GM18508 (cell line): ENCODE measurements around the gene STK16.
"Not testable (repeated sequence)": the region's sequence is repeated elsewhere in the genome, so short reads cannot be mapped to it uniquely, and the experiment has no call there.

Experiments used
- ATAC-seq: cut with Tn5 transposase; IDR thresholded peaks from one replicate; pipeline ENCODE4 v1.9.1; 2021; ENCODE audit warnings: moderate number of reproducible peaks; ENCODE audit not compliant: insufficient read depth, unreplicated experiment

The STK16 gene, protein sequence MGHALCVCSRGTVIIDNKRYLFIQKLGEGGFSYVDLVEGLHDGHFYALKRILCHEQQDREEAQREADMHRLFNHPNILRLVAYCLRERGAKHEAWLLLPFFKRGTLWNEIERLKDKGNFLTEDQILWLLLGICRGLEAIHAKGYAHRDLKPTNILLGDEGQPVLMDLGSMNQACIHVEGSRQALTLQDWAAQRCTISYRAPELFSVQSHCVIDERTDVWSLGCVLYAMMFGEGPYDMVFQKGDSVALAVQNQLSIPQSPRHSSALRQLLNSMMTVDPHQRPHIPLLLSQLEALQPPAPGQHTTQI

GRCh38 chr2:219245148-219245898 lies at the start of gene STK16, which contains the start of gene GLB1L:
Gene STK16 (plus strand): TSS chr2:219245479. CDS start chr2:219246000, 521 bp downstream.
Gene GLB1L (minus strand): TSS chr2:219245444. CDS start chr2:219243573, 1,871 bp downstream.
- ATAC-seq, result peak; percentile 41

- ATAC-seq, result no peak
These were observed 47.9 kb upstream of the STK16 start for GRCh38 chr2:219197388-219197787.

DNA sequence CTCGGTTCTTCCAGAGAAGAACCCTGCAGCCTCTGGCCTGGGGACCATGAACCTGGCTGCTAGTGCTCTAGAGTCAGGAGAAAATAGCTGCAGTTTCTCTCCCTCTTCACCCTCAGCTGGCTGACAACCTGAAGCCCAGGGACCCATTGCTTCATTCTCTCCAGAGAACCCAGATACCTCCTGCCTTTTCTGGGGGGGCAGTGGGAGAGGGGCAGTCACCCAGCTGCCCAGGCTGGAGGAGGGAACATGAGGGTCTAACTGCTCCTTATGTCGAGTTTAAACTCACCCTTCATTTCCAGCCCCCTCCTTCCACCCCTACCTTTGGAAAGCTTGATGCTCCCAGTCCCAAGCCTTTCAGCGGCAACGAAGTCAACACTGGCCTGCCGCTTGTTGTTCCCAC lies 46.3 kb upstream of the STK16 start:
- ATAC-seq, result no peak

GRCh38 chr2:219199470-219200211 lies 45.6 kb upstream of the STK16 start:
- no peak for ATAC-seq

DNA sequence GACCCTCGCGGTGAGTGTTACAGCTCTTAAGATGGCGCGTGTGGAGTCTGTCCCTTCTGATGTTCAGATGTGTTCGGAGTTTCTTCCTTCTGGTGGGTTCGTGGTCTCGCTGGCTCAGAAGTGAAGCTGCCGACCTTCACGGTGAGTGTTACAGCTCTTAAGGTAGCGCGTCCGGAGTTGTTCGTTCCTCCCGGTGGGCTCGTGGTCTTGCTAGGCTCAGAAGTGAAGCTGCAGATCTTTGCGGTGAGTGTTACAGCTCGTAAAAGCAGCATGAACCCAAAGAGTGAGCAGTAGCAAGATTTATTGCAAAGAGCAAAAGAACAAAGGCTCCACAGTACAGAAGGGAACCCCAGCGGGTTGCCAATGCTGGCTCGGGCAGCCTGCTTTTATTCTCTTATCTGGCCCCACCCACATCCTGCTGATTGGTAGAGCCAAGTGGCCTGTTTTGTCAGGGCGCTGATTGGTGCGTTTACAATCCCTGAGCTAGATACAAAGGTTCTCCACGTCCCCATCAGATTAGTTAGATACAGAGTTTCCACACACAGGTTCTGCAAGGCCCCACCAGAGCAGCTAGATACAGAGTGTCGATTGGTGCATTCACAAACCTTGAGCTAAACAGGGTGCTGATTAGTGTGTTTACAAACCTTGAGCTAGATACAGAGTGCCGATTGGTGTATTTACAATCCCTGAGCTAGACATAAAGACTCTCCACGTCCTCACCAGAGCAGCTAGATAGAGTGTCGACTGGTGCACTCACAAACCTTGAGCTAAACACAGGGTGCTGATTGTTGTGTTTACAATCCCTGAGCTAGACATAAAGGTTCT lies 44.6 kb upstream of the STK16 start:
- not testable (repeated sequence) for ATAC-seq

DNA sequence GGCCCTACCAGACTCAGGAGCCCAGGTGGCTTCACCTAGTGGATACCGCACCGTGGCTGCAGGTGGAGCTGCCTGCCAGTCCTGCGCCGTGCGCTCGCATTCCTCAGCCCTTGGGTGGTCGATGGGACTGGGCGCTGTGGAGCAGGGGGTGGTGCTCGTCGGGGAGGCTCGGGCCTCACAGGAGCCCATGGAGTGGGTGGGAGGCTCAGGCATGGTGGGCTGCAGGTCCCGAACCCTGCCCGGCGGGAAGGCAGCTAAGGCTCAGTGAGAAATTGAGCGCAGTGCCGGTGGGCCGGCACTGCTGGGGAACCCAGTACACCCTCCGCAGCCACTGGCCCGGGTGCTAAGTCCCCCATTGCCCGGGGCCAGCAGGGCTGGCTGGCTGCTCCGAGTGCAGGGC lies 43.9 kb upstream of the STK16 start:
- ATAC-seq, result not testable (repeated sequence)

DNA sequence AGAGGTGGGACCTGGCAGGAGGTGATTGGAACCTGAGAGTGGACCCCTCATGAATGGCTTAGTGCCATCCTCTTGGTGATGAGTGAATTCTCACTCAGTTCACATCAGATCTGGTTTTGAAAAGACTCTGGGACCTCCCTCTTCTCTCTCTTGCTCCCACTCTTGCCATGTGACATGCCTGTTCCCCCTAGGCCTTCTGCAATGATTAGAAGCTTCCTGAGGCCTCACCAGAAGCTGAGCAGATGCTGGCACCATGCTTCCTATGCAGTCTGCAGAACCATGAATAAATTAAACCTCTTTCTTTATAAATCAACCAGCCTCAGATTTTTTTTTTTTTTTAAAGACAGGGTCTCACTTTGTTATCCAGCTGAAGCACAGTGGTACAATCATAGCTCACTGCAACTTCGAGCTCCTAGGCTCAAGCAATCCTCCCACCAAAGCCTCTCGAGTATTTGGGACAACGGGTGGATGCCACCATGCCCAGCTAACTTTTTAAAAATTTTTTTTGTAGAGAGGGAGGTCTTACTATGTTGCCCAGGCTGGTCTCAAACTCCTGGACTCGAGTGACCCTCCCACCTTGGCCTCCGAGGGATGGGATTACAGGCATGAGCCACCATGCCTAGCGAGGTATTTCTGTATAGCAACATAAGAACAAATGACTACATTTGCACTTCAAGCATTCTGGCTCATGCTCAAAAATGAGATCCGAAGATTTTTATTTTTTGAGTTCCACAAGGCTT lies 40.7 kb upstream of the STK16 start:
- ATAC-seq, result no peak

- ATAC-seq, result no peak
These were observed 40.1 kb upstream of the STK16 start for GRCh38 chr2:219205165-219205538.

GRCh38 chr2:219205981-219206327 lies 39.3 kb upstream of the STK16 start:
- ATAC-seq, result no peak

DNA sequence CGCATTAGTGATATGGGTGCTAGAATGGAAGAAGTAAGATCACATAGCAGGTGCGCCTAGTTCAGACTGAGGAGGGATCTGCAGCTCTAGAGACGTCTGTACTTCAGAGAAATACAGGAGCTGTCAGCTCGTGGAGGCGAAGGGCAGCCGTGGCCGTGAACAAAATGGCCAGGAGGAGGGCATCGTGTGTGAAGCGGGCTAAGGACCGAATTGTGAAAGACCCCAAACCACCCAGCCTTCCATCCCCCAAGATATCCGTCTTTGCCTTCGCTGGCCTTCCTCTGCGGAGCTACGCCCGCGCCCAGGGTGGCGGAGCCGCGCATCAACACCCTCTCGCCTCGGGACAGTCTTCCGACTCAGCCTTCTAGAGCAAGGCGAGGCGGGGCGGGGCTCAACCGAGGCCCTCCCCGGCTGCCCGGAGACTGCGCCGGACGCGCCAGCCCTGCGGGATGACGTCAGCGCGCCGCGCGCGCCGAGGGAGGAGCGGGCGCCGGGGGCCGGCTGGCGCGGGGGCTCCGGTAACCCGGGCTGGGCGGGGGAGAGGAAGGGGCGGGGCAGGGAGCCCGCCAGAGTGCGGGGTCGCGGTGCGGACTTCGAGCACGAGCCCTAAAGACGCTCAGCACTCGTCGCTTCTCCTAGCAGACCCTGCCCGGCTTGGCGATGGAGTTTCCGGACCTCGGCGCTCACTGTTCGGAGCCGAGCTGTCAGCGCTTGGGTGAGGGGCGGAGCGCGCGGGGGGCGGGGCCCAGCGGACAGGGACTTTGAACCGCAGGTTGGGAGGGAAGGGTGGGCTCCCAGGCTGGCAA lies 38.7 kb upstream of the STK16 start, which contains the start of gene ZFAND2B:
TSS of gene ZFAND2B (plus strand) at position 455 of the 806 bp plus-strand sequence. CDS start at position 661, 206 bp downstream.
- ATAC-seq, result peak; percentile 69

GRCh38 chr2:219207134-219207883 lies 38.0 kb upstream of the STK16 start:
- ATAC-seq, result no peak

GRCh38 chr2:219207884-219208740 lies 37.2 kb upstream of the STK16 start:
- no peak for ATAC-seq

DNA sequence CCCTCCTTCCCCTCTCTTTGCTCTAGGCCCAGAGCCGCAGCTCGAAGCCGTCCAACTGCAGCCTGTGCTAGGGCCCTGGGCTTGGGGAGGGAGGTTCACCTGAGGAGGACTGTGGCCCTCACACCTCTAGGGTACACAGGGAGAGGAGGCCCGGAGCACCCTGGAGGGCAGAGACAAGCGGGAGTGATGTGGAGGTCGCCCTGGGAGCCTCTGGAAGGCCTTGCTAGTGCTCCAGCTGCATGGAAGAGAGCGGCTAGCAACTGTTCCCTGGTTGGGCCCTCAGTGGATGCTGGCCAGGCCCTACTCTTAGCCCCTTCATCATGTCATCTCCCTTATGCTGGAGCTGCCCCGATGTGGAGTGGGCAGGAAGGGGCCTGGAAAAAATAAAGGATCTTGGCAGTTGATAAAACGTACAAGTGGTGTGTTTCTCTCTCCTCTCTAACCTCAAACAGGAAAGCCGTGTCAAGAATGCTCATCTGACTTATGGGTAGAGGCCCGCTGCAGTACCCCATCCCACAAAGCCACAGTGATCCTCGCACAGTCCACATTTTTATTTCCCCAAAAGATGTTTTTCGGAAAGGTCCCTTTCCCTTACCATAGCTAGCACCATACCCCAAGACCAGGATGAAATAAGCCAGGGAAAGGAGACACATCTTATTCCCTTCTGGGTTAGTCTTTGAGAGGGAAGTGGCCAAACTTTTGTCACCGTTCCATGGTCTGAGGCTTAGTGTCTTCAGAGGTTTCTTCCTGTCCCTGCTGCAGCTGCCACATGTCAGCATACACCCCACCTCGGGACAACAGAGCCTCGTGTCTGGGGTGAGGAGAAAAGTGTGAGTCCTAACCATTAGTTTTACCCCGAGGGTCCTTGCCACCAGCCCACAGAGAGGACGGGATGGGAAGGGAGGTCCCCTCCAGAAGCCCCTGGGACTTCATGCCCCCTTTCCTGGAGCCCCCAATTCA lies 35.8 kb upstream of the STK16 start:
- no peak for ATAC-seq

- ATAC-seq, result no peak
These were observed 34.9 kb upstream of the STK16 start for GRCh38 chr2:219210196-219210885.

GRCh38 chr2:219210886-219211362 lies 34.4 kb upstream of the STK16 start:
- no peak for ATAC-seq
